Thymus (tissue), 11 donors: ENCODE data around the gene TMEM178A. TPM values are rescaled to one million over a fixed set of nuclear protein-coding genes. Genes with fewer than 3 reads are reported as not detected.

ENCODE experiments used
- DNase-seq, 9 donors: peaks; one replicate each; pipeline ENCODE4 v3.0.0-alpha.2; 2013; ENCODE audit warnings: low spot score in 9 of 9, low read depth in 6 of 9, missing footprints in 1 of 9
- H3K27ac ChIP-seq, 2 donors: one replicate each; pipeline ENCODE4 v1.5.1; 2013; ENCODE audit warnings: control low read depth in 1 of 2, low read depth in 1 of 2, low read length in 1 of 2, mild to moderate bottlenecking in 1 of 2, moderate library complexity in 1 of 2
- H3K27me3 ChIP-seq, 2 donors: one replicate each; pipeline ENCODE4 v1.5.1; 2013; ENCODE audit warnings: low read length in 1 of 2; ENCODE audit not compliant: control insufficient read depth in 2 of 2, insufficient read depth in 1 of 2
- H3K36me3 ChIP-seq, 2 donors: one replicate each; pipeline ENCODE4 v1.5.1; 2013; ENCODE audit warnings: low read length in 1 of 2, mild to moderate bottlenecking in 1 of 2, moderate library complexity in 1 of 2; ENCODE audit not compliant: control insufficient read depth in 2 of 2, insufficient read depth in 2 of 2
- H3K4me1 ChIP-seq, 2 donors: one replicate each; pipeline ENCODE4 v1.5.1; 2013; ENCODE audit warnings: low read length in 2 of 2; ENCODE audit not compliant: control insufficient read depth in 2 of 2, insufficient read depth in 2 of 2
- H3K4me3 ChIP-seq, 2 donors: one replicate each; pipeline ENCODE4 v1.5.1; 2013; ENCODE audit warnings: low read length in 2 of 2, control low read depth in 1 of 2, mild to moderate bottlenecking in 1 of 2
- H3K9me3 ChIP-seq, 2 donors: one replicate each; pipeline ENCODE4 v1.5.1; 2013; ENCODE audit warnings: low read length in 1 of 2, mild to moderate bottlenecking in 1 of 2; ENCODE audit not compliant: control insufficient read depth in 2 of 2, insufficient read depth in 1 of 2
- WGBS: extraction: QIAGEN DNeasy Blood & Tissue Kit; methylation state at CpG from one replicate; pipeline ENCODE4 v1.1.7; 2013; 5-methylcytosine and 5-hydroxymethylcytosine counted together
- polyA plus RNA-seq: library from polyadenylated mRNA; stranded (reverse); fragments of 200-250 nt; gene quantifications from one replicate; pipeline ENCODE4 v1.2.3, GENCODE V29; 2013
- total RNA-seq: library from RNA; stranded (reverse); fragments of 120-200 nt; gene quantifications from one replicate; pipeline ENCODE4 v1.2.4, GENCODE V29; 2013
- donor health status: healthy.

The TMEM178A gene
- total and polyA plus RNA-seq, 2 donors: 0.66 to 5.5 TPM

GRCh38 chr2:39710807-39711206 lies 45.1 kb downstream of the TMEM178A start:
- no peak for DNase-seq
- H3K4me3 ChIP-seq: no peak overlapping the region
- H3K27me3 ChIP-seq: no peaks in the 10 kb centered on the region
- no peak overlapping the region for H3K27ac ChIP-seq
- H3K4me1 ChIP-seq: no peaks in the 10 kb centered on the region
- 89% methylated on average over 3 of the region's 3 CpGs for WGBS
- H3K9me3 ChIP-seq: no peaks in the 10 kb centered on the region
- H3K36me3 ChIP-seq: no peaks in the 10 kb centered on the region

GRCh38 chr2:39712953-39713352 lies 47.2 kb downstream of the TMEM178A start:
- H3K27me3 ChIP-seq: no peaks in the 10 kb centered on the region
- 98% methylated on average over 5 of the region's 5 CpGs for WGBS
- H3K4me3 ChIP-seq: no peak overlapping the region

GRCh38 chr2:39715095-39715494 lies 49.4 kb downstream of the TMEM178A start:
- Histone ChIP-seq H3K4me3 (no peak overlapping the region), H3K9me3 (no peaks in the 10 kb centered on the region), H3K36me3 (no peaks in the 10 kb centered on the region), H3K4me1 (no peaks in the 10 kb centered on the region), H3K27me3 (no peaks in the 10 kb centered on the region), H3K27ac (no peak overlapping the region)
- no peak for DNase-seq

More at GRCh38 chr2:39712953-39713352, 47.2 kb downstream of the TMEM178A start:
- no peak for DNase-seq
- Histone ChIP-seq H3K27ac (no peak overlapping the region), H3K9me3 (no peaks in the 10 kb centered on the region), H3K36me3 (no peaks in the 10 kb centered on the region), H3K4me1 (no peaks in the 10 kb centered on the region)

- no peaks in the 10 kb centered on the region for H3K27me3 ChIP-seq
- no peaks in the 10 kb centered on the region for H3K4me1 ChIP-seq
- DNase-seq: no peak
- no peaks in the 10 kb centered on the region for H3K9me3 ChIP-seq
- no peak overlapping the region for H3K27ac ChIP-seq
- no peaks in the 10 kb centered on the region for H3K36me3 ChIP-seq
- no peak overlapping the region for H3K4me3 ChIP-seq
- 96% methylated on average over 3 of the region's 3 CpGs for WGBS
Measured at GRCh38 chr2:39715822-39716221, 50.1 kb downstream of the TMEM178A start.

- Histone ChIP-seq H3K9me3 (no peaks in the 10 kb centered on the region), H3K4me1 (no peaks in the 10 kb centered on the region), H3K4me3 (no peak overlapping the region), H3K27me3 (no peaks in the 10 kb centered on the region), H3K36me3 (no peaks in the 10 kb centered on the region), H3K27ac (no peak overlapping the region)
- 97% methylated on average over 12 of the region's 12 CpGs for WGBS
- DNase-seq: no peak
Measured at GRCh38 chr2:39717067-39717466, 51.4 kb downstream of the TMEM178A start.

GRCh38 chr2:39718483-39718882 lies 52.8 kb downstream of the TMEM178A start:
- Histone ChIP-seq H3K27ac (no peak overlapping the region), H3K9me3 (no peaks in the 10 kb centered on the region), H3K4me3 (no peak overlapping the region), H3K4me1 (no peaks in the 10 kb centered on the region), H3K36me3 (no peaks in the 10 kb centered on the region), H3K27me3 (no peaks in the 10 kb centered on the region)
- no peak for DNase-seq
- WGBS: 97% methylated on average over 9 of the region's 9 CpGs

GRCh38 chr2:39719317-39719716 lies 53.6 kb downstream of the TMEM178A start:
- 95% methylated on average over 8 of the region's 8 CpGs for WGBS
- no peak for DNase-seq
- no peak overlapping the region for H3K27ac ChIP-seq
- no peaks in the 10 kb centered on the region for H3K4me1 ChIP-seq
- H3K27me3 ChIP-seq: no peaks in the 10 kb centered on the region
- no peak overlapping the region for H3K4me3 ChIP-seq
- H3K9me3 ChIP-seq: no peaks in the 10 kb centered on the region
- H3K36me3 ChIP-seq: no peaks in the 10 kb centered on the region

- WGBS: 92% methylated on average over 2 of the region's 2 CpGs
- H3K36me3 ChIP-seq: no peaks in the 10 kb centered on the region
Measured at GRCh38 chr2:39720970-39721369, 55.3 kb downstream of the TMEM178A start.

GRCh38 chr2:39723497-39723896 lies 57.8 kb downstream of the TMEM178A start:
- H3K27me3 ChIP-seq: no peaks in the 10 kb centered on the region
- no peaks in the 10 kb centered on the region for H3K36me3 ChIP-seq
- DNase-seq: no peak
- no peaks in the 10 kb centered on the region for H3K9me3 ChIP-seq
- no peak overlapping the region for H3K27ac ChIP-seq
- 94% methylated on average over 2 of the region's 2 CpGs for WGBS
- no peaks in the 10 kb centered on the region for H3K4me1 ChIP-seq
- no peak overlapping the region for H3K4me3 ChIP-seq

More at GRCh38 chr2:39720970-39721369, 55.3 kb downstream of the TMEM178A start:
- no peak overlapping the region for H3K27ac ChIP-seq
- H3K4me3 ChIP-seq: no peak overlapping the region
- no peaks in the 10 kb centered on the region for H3K9me3 ChIP-seq
- DNase-seq: no peak
- no peaks in the 10 kb centered on the region for H3K4me1 ChIP-seq
- no peaks in the 10 kb centered on the region for H3K27me3 ChIP-seq
